Keratinocyte (primary cell): ENCODE measurements around the gene SHISA4. TPM values are rescaled to one million over a fixed set of nuclear protein-coding genes. Genes with fewer than 3 reads are reported as not detected.

Experiments
- DNase-seq: peaks from one replicate; pipeline ENCODE4 v3.0.0-alpha.2; 2011; ENCODE audit warnings: low read depth, missing footprints, low spot score
- FAIRE-seq: peaks from 2 replicates; lab custom pipeline; 2011; peaks lifted over from hg19 to GRCh38; lab: Jason Lieb, UNC
- H2AFZ ChIP-seq: 2 replicates; pipeline ENCODE4 v1.6.0; 2012; ENCODE audit warnings: low read length, control low read depth, inconsistent platforms; ENCODE audit not compliant: control insufficient read depth
- H3K27ac ChIP-seq: 2 replicates; pipeline ENCODE4 v1.5.1; 2011; ENCODE audit warnings: low read length; ENCODE audit not compliant: control insufficient read depth, insufficient read depth
- H3K27me3 ChIP-seq: 3 replicates; pipeline ENCODE4 v1.6.0; 2011; ENCODE audit warnings: low read length; ENCODE audit not compliant: control insufficient read depth, insufficient read depth; ENCODE audit errors: extremely low read depth
- H3K36me3 ChIP-seq, 2 experiments: 2 replicates in 1 of 2; 3 replicates in 1 of 2; pipeline ENCODE4 v1.5.1; 2011; ENCODE audit warnings: low read length in 2 of 2, mild to moderate bottlenecking in 1 of 2; ENCODE audit not compliant: control insufficient read depth in 2 of 2, insufficient read depth in 2 of 2; ENCODE audit errors: extremely low read depth in 1 of 2
- H3K4me1 ChIP-seq: 3 replicates; pipeline ENCODE4 v1.5.1; 2011; ENCODE audit warnings: low read length; ENCODE audit not compliant: control insufficient read depth, insufficient read depth; ENCODE audit errors: extremely low read depth
- H3K4me2 ChIP-seq: 3 replicates; pipeline ENCODE4 v1.6.0; 2011; ENCODE audit warnings: low read depth, low read length; ENCODE audit not compliant: control insufficient read depth, insufficient read depth; ENCODE audit errors: extremely low read depth
- H3K4me3 ChIP-seq, 3 experiments: fragments of 200-600 bp in 1 of 3; sonication (generic) in 1 of 3; 2 replicates in 2 of 3; 3 replicates in 1 of 3; pipeline ENCODE4 v1.5.1; 2011 to 2016; ENCODE audit warnings: low read length in 3 of 3, mild to moderate bottlenecking in 3 of 3, control low read depth in 2 of 3, inconsistent platforms in 1 of 3, low read depth in 1 of 3, mixed read lengths in 1 of 3, mixed run types in 1 of 3, moderate library complexity in 1 of 3; ENCODE audit not compliant: control insufficient read depth in 2 of 3, insufficient read depth in 2 of 3; ENCODE audit errors: extremely low read depth in 1 of 3
- H3K79me2 ChIP-seq: 2 replicates; pipeline ENCODE4 v1.6.0; 2012; ENCODE audit warnings: low read length; ENCODE audit not compliant: control insufficient read depth, insufficient read depth
- H3K9ac ChIP-seq: 3 replicates; pipeline ENCODE4 v1.6.0; 2011; ENCODE audit warnings: low read length; ENCODE audit not compliant: control insufficient read depth, insufficient read depth; ENCODE audit errors: extremely low read depth
- H3K9me1 ChIP-seq: 3 replicates; pipeline ENCODE4 v1.6.0; 2011; ENCODE audit warnings: low read length; ENCODE audit not compliant: control insufficient read depth, insufficient read depth; ENCODE audit errors: extremely low read depth
- H3K9me3 ChIP-seq: 2 replicates; pipeline ENCODE4 v1.5.1; 2012; ENCODE audit warnings: low read depth, low read length; ENCODE audit not compliant: control insufficient read depth
- H4K20me1 ChIP-seq: 3 replicates; pipeline ENCODE4 v1.6.0; 2011; ENCODE audit warnings: low read length; ENCODE audit not compliant: control insufficient read depth, insufficient read depth; ENCODE audit errors: extremely low read depth
- CTCF ChIP-seq, 3 experiments: IDR thresholded peaks in 1 of 3; conservative IDR thresholded peaks in 1 of 3; optimal IDR thresholded peaks in 1 of 3; 2 replicates in 2 of 3; 3 replicates in 1 of 3; pipeline versions ENCODE3 to v1.5.1; 2011; ENCODE audit warnings: low read length in 3 of 3, mild to moderate bottlenecking in 3 of 3, moderate library complexity in 2 of 3, control low read depth in 1 of 3, inconsistent platforms in 1 of 3; ENCODE audit not compliant: insufficient read depth in 2 of 3; ENCODE audit errors: extremely low read depth in 1 of 3
- EZH2 ChIP-seq: IDR thresholded peaks from one replicate; pipeline ENCODE4 v1.6.1; 2012; ENCODE audit warnings: inconsistent platforms, mild to moderate bottlenecking, low read length, moderate library complexity
- dilution Hi-C: fragments of 300-500 bp; cut with MboI; formaldehyde crosslinking; loops from one replicate; pipeline ENCODE4 v1.7.0; 2020; ENCODE audit warnings: low sequenced_read_pairs; ENCODE audit not compliant: extremely low pct_ligation_motif_present
- polyA plus RNA-seq, 5 experiments: library from polyadenylated mRNA; depleted of rRNA in 3 of 5; stranded (reverse) in 3 of 5; stranded (forward) in 1 of 5; unstranded in 1 of 5; fragments of >200 nt; gene quantifications; 1 replicate in 1 of 5; 2 replicates in 3 of 5; 3 replicates in 1 of 5; pipeline versions ENCODE4 v1.2.1 to v1.2.3, GENCODE V29; 2011 to 2012; ENCODE audit warnings: missing spikeins in 2 of 5, low read depth in 1 of 5, low replicate concordance in 1 of 5

Gene SHISA4
- polyA plus RNA-seq, 1 donor (not counting 4 experiments of a cell fraction or from before 2014, with no cell fraction given) = 2.2 TPM

GRCh38 chr1:201840055-201840454, 48.6 kb upstream of the SHISA4 start:
- H3K4me1 ChIP-seq = peaks cover 3% of the 10 kb centered on the region
- H2AFZ ChIP-seq = no peak overlapping the region
- no peak overlapping the region for H3K27ac ChIP-seq
- no peaks in the 10 kb centered on the region for H3K9me1 ChIP-seq
- DNase-seq (no peak), FAIRE-seq (no peak)
- no peak overlapping the region for H3K4me2 ChIP-seq
- TF ChIP-seq EZH2 (no peak), CTCF (optimal IDR thresholded peaks at IDR 0.05 in 1 of 3, IDR thresholded peaks at IDR 0.05 in 1 of 3, conservative IDR thresholded peaks at IDR 0.05 in 1 of 3; ENCODE audit: extremely low read depth in 1 of 3, insufficient read depth in 2 of 3, low read length in 3 of 3) (no peak)
- H3K79me2 ChIP-seq = peaks cover 92% of the 10 kb centered on the region
- no peaks in the 10 kb centered on the region for H3K9me3 ChIP-seq
- peaks cover 0 to 5% of the 10 kb centered on the region in 2 experiments for H3K36me3 ChIP-seq
- H3K4me3 ChIP-seq = no peak overlapping the region
- dilution Hi-C loops = no loop called here
- peaks cover 3% of the 10 kb centered on the region for H4K20me1 ChIP-seq
- no peak overlapping the region for H3K9ac ChIP-seq
- H3K27me3 ChIP-seq = no peaks in the 10 kb centered on the region

- no peak for FAIRE-seq
- no peak overlapping the region for H3K4me3 ChIP-seq
- dilution Hi-C loops = no loop called here
- TF ChIP-seq CTCF (optimal IDR thresholded peaks at IDR 0.05 in 1 of 3, IDR thresholded peaks at IDR 0.05 in 1 of 3, conservative IDR thresholded peaks at IDR 0.05 in 1 of 3; ENCODE audit: extremely low read depth in 1 of 3, insufficient read depth in 2 of 3, low read length in 3 of 3) = no peak
- H3K9ac ChIP-seq = no peak overlapping the region
- no peaks in the 10 kb centered on the region for H4K20me1 ChIP-seq
- DNase-seq = no peak
- peaks cover 0 to 5% of the 10 kb centered on the region in 2 experiments for H3K36me3 ChIP-seq
- H3K27ac ChIP-seq = no peak overlapping the region
- no peak overlapping the region for H3K4me2 ChIP-seq
- no peaks in the 10 kb centered on the region for H3K9me3 ChIP-seq
- H3K79me2 ChIP-seq = peaks cover 91% of the 10 kb centered on the region
- no peaks in the 10 kb centered on the region for H3K9me1 ChIP-seq
- H3K27me3 ChIP-seq = no peaks in the 10 kb centered on the region
- H3K4me1 ChIP-seq = peaks cover 6% of the 10 kb centered on the region
- no peak overlapping the region for H2AFZ ChIP-seq
These were observed 48.2 kb upstream of the SHISA4 start for GRCh38 chr1:201840490-201840889.
